ENCODE data around the gene LTBP2.

DNA sequence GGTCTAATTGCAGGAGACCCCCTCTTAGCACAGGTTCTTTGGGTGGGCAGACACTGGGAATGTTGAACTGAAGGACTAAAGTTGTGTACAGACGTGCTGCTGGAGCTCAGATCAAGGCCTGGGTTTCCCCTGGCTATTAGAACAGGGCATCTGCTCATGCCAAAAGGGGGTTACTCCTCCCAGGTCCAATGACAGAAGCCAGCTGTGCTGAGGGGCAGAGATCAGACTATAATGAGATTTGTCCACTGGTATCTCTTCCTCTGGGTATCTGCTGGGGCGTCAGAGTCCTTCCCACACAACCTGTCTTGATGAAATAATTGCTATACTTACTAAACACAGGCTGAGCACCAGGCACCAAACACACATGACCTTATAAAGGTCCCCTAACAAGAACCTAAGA, 42.6 kb downstream of the LTBP2 start:
- TF ChIP-seq EZH2 (optimal IDR thresholded peaks at IDR 0.05; ENCODE audit: low read depth, low read length) = no peak
- TF ChIP-seq, protein P1, sequence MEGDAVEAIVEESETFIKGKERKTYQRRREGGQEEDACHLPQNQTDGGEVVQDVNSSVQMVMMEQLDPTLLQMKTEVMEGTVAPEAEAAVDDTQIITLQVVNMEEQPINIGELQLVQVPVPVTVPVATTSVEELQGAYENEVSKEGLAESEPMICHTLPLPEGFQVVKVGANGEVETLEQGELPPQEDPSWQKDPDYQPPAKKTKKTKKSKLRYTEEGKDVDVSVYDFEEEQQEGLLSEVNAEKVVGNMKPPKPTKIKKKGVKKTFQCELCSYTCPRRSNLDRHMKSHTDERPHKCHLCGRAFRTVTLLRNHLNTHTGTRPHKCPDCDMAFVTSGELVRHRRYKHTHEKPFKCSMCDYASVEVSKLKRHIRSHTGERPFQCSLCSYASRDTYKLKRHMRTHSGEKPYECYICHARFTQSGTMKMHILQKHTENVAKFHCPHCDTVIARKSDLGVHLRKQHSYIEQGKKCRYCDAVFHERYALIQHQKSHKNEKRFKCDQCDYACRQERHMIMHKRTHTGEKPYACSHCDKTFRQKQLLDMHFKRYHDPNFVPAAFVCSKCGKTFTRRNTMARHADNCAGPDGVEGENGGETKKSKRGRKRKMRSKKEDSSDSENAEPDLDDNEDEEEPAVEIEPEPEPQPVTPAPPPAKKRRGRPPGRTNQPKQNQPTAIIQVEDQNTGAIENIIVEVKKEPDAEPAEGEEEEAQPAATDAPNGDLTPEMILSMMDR (IDR thresholded peaks at IDR 0.05; ENCODE audit: low read length) = no peak
- no peak for TF ChIP-seq EZH2phosphoT487 (IDR thresholded peaks at IDR 0.05; ENCODE audit: low read length)

All from MM.1S (cell line).